Spleen (tissue), 11 donors: ENCODE data around the gene ZNF496. TPM values are rescaled to one million over a fixed set of nuclear protein-coding genes. Genes with fewer than 3 reads are reported as not detected.

Source experiments
- DNase-seq: peaks from one replicate; pipeline ENCODE4 v3.0.0-alpha.2; 2020
- H3K27ac ChIP-seq, 8 donors: fragments of 200-600 bp; sonication (generic) in 7 of 8; 1 replicate in 4 of 8; 2 replicates in 4 of 8; pipeline versions ENCODE4 v1.5.0 to v1.8.0; 2016 to 2021; ENCODE audit warnings: inconsistent platforms in 4 of 8, mild to moderate bottlenecking in 4 of 8, moderate library complexity in 1 of 8
- H3K27me3 ChIP-seq, 7 donors: fragments of 200-600 bp; sonication (generic) in 6 of 7; replicated peaks in 1 of 7; 1 replicate in 4 of 7; 2 replicates in 3 of 7; pipeline versions ENCODE4 v1.5.0 to v1.8.0; 2016 to 2021; ENCODE audit warnings: inconsistent platforms in 3 of 7, mild to moderate bottlenecking in 1 of 7
- H3K36me3 ChIP-seq, 6 donors: fragments of 200-600 bp; sonication (generic) in 5 of 6; 1 replicate in 4 of 6; 2 replicates in 2 of 6; pipeline versions ENCODE4 v1.5.0 to v1.8.0; 2016 to 2021; ENCODE audit warnings: inconsistent platforms in 2 of 6
- H3K4me1 ChIP-seq, 6 donors: fragments of 200-600 bp; sonication (generic) in 5 of 6; 1 replicate in 3 of 6; 2 replicates in 3 of 6; pipeline versions ENCODE4 v1.5.0 to v1.8.0; 2016 to 2021; ENCODE audit warnings: inconsistent platforms in 3 of 6
- H3K4me3 ChIP-seq, 8 donors: fragments of 200-600 bp; sonication (generic) in 7 of 8; 1 replicate in 4 of 8; 2 replicates in 4 of 8; pipeline versions ENCODE4 v1.5.0 to v1.8.0; 2016 to 2021; ENCODE audit warnings: inconsistent platforms in 4 of 8, mild to moderate bottlenecking in 4 of 8, moderate library complexity in 2 of 8
- H3K9me3 ChIP-seq, 8 donors: fragments of 200-600 bp; sonication (generic) in 7 of 8; 1 replicate in 4 of 8; 2 replicates in 4 of 8; pipeline versions ENCODE4 v1.5.0 to v1.8.0; 2016 to 2021; ENCODE audit warnings: inconsistent platforms in 4 of 8
- POLR2A ChIP-seq, 3 donors: fragments of 450-650 bp; IDR thresholded peaks; one replicate each; pipeline ENCODE4 v1.5.1; 2017; ENCODE audit warnings: antibody characterized with exemption in 3 of 3, mild to moderate bottlenecking in 1 of 3
- POLR2AphosphoS5 ChIP-seq, 3 donors: sonication (generic); formaldehyde crosslinking; IDR thresholded peaks; one replicate each; pipeline ENCODE4 v1.5.1; 2017; ENCODE audit warnings: antibody characterized with exemption in 3 of 3
- WGBS, 5 donors: extraction: QIAGEN DNeasy Blood & Tissue Kit in 3 of 5; methylation state at CpG; one replicate each; pipeline versions ENCODE4 v1.1.5 to v1.1.7; 2013 to 2018; 5-methylcytosine and 5-hydroxymethylcytosine counted together
- intact Hi-C: fragments of 100-400 bp; cut with DNase I; formaldehyde crosslinking; loops from one replicate; pipeline ENCODE4 v1.15.0; 2023; ENCODE audit warnings: low total_unique reads
- polyA plus RNA-seq, 3 donors: library from polyadenylated mRNA; stranded (reverse); fragments of 200-250 nt; gene quantifications; one replicate each; pipeline ENCODE4 v1.2.1, GENCODE V29; 2013
- total RNA-seq, 7 donors: library from RNA; depleted of rRNA in 3 of 7; stranded (reverse); fragments of >200 nt in 3 of 7; fragmentation: NEBNext Ultra II Directional in 4 of 7; extraction: Animal tissue kit (Norgen Biotek cat#: 25700) in 4 of 7; gene quantifications; one replicate each; pipeline versions ENCODE4 v1.1.0 to v1.2.1, GENCODE V29; 2016 to 2021
- TF ChIP-seq, protein P1 (sequence below), 11 experiments: fragments of 200-600 bp in 7 of 11; fragments of 450-650 bp in 4 of 11; sonication (generic) in 4 of 11; IDR thresholded peaks in 8 of 11; conservative IDR thresholded peaks in 3 of 11; 1 replicate in 7 of 11; 2 replicates in 4 of 11; pipeline versions ENCODE4 v1.4.0 to v1.8.0; 2016 to 2021; ENCODE audit warnings: antibody characterized with exemption in 11 of 11, inconsistent platforms in 4 of 11, mild to moderate bottlenecking in 1 of 11
- donor health status: healthy with polysubstance abuse.
- donor health status: DM: no; HTN: no; CAD: no; lungs with moderate emphysema.
- donor health status: DM: no; HTN: no; CAD: no.
- donor health status: Bipolar disorder and iron deficiency.
- donor health status: healthy.
- donor health status: DM: no; HTN: no; CAD: no.
- donor health status: DM: yes; HTN: yes; CAD: no.

Gene ZNF496
- total and polyA plus RNA-seq, 10 donors, result 5.7 to 45.4 (median 26.7) TPM

DNA sequence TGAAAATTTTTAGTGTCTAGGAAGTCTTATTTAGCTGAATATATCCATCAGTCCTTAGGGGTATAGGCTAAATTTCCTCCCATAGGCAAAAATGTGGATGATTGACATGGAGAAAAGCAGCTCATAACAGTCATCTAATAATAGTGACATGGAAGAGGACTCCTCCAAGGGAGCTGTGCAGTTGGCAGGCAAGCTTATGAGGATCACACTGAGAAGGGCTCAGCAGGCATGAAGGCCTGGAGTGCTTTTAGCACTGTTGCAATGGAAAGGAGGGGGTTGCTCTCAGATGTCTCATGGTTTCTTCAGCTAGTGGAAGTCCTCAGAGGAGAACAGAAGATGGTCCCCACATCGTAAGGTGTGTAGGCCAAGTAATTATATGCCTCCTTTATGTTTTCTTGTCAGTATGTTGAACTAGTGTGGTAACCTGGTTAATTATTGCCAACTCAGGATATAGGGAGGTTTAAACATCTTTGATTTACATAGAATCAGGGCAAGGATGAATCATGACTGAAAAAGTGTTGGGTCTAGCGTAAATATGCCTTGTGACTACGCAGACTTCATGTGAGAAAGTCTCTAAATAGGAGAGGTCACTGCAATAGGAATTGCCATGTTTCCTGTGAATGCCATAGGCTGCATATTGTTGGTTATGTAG is 56.9 kb downstream of the ZNF496 start:
- Histone ChIP-seq H3K4me1 (no peaks in the 10 kb centered on the region), H3K36me3 (no peaks in the 10 kb centered on the region), H3K4me3 (no peak overlapping the region), H3K27me3 (no peaks in the 10 kb centered on the region), H3K9me3 (peaks cover 0 to 33% (median 17%) of the 10 kb centered on the region in 8 donors), H3K27ac (no peak overlapping the region)
- 85 to 91% (median 87%) methylated on average over 3 of the region's 3 CpGs for WGBS, 5 donors
- no peak for TF ChIP-seq POLR2A (IDR thresholded peaks at IDR 0.05)
- no peak for TF ChIP-seq POLR2AphosphoS5 (IDR thresholded peaks at IDR 0.05)
- TF ChIP-seq, protein P1, sequence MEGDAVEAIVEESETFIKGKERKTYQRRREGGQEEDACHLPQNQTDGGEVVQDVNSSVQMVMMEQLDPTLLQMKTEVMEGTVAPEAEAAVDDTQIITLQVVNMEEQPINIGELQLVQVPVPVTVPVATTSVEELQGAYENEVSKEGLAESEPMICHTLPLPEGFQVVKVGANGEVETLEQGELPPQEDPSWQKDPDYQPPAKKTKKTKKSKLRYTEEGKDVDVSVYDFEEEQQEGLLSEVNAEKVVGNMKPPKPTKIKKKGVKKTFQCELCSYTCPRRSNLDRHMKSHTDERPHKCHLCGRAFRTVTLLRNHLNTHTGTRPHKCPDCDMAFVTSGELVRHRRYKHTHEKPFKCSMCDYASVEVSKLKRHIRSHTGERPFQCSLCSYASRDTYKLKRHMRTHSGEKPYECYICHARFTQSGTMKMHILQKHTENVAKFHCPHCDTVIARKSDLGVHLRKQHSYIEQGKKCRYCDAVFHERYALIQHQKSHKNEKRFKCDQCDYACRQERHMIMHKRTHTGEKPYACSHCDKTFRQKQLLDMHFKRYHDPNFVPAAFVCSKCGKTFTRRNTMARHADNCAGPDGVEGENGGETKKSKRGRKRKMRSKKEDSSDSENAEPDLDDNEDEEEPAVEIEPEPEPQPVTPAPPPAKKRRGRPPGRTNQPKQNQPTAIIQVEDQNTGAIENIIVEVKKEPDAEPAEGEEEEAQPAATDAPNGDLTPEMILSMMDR (IDR thresholded peaks at IDR 0.05 in 8 of 11, conservative IDR thresholded peaks at IDR 0.05 in 3 of 11), result no peak
- no peak for DNase-seq
- intact Hi-C loops, result no loop called here

DNA sequence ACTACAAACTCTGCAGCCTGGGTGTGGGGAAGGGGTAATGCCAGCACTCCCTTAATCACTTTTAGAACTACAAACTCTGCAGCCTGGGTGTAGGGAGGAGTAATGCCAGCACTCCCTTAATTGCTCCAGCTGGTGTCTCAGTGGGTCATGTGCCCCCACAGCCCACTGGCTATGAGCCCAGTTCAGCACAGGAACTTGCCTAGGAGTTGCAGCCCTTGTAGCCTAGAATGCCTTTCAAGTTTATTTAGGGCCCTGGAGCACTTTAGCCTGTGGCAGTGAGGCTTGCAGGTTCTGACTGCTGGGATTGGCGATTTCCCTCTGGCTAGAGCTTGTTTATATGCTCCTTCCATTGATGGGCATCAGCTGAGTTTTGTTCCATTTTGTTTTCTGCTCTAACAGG is 58.7 kb downstream of the ZNF496 start:
- TF ChIP-seq POLR2AphosphoS5 (IDR thresholded peaks at IDR 0.05), result no peak
- TF ChIP-seq POLR2A (IDR thresholded peaks at IDR 0.05), result no peak
- TF ChIP-seq, protein P1 (IDR thresholded peaks at IDR 0.05 in 8 of 11, conservative IDR thresholded peaks at IDR 0.05 in 3 of 11), result no peak
- no peak for DNase-seq
- no peaks in the 10 kb centered on the region for H3K36me3 ChIP-seq
- intact Hi-C loops, result no loop called here
- peaks cover 0 to 41% (median 20%) of the 10 kb centered on the region in 8 donors for H3K9me3 ChIP-seq
- no peaks in the 10 kb centered on the region for H3K4me1 ChIP-seq
- no peak overlapping the region for H3K27ac ChIP-seq
- WGBS, 5 donors, result 62 to 86% (median 80%) methylated on average over 1 of the region's 1 CpG
- H3K4me3 ChIP-seq, result no peak overlapping the region
- H3K27me3 ChIP-seq, result no peaks in the 10 kb centered on the region

DNA sequence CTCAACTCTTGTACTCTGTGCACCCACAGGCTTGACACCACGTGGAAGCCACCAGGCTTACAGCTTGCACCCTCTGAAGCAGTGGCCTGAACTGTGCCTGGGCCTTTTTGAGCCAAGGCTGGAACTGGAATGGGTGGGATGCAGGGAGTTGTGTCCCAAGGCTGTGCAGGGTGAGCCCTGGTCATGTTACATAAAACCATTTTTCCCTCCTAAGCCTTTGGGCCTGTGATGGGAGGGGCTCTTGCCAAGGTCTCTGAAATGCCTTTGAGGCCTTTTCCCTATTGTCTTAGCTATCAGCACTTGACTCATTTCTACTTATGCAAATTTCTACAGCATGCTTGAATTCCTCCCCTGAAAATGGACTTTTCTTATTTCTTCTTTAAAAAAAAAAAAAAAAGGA is 61.7 kb downstream of the ZNF496 start:
- 59 to 72% (median 67%) methylated on average over 1 of the region's 1 CpG; no CpG with 5 or more reads in 2 of the 5 donors for WGBS, 5 donors
- DNase-seq, result no peak

DNA sequence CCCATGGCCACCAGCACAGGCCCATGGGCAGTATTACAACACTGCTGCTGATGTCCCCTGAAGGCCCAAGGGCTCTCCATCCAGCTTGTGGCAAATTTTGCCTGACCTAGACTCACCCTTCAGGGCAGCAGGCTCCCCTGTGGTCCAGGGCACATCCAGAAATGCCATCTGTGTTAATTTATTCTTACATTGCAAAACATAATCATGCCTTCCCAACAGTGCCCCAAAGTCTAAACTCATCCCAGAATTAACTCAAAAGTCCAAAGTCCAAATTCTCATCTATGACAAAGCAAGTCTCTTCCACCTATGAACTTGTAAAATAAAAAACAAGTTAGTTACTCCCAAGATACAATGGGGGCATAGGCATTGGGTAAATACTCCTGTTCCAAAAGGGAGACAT is 62.5 kb downstream of the ZNF496 start:
- intact Hi-C loops, result no loop called here
- DNase-seq, result no peak
- Histone ChIP-seq H3K27me3 (no peaks in the 10 kb centered on the region), H3K36me3 (no peaks in the 10 kb centered on the region), H3K4me1 (no peaks in the 10 kb centered on the region), H3K27ac (no peak overlapping the region), H3K9me3 (peaks cover 0 to 59% (median 30%) of the 10 kb centered on the region in 8 donors), H3K4me3 (no peak overlapping the region)
- no peak for TF ChIP-seq POLR2AphosphoS5 (IDR thresholded peaks at IDR 0.05)

More for the DNA sequence above, 61.7 kb downstream of the ZNF496 start:
- intact Hi-C loops, result no loop called here
- TF ChIP-seq POLR2AphosphoS5 (IDR thresholded peaks at IDR 0.05), result no peak
- no peak for TF ChIP-seq POLR2A (IDR thresholded peaks at IDR 0.05)
- TF ChIP-seq, protein P1 (IDR thresholded peaks at IDR 0.05 in 8 of 11, conservative IDR thresholded peaks at IDR 0.05 in 3 of 11), result no peak
- no peaks in the 10 kb centered on the region for H3K27me3 ChIP-seq
- H3K36me3 ChIP-seq, result no peaks in the 10 kb centered on the region
- H3K9me3 ChIP-seq, result peaks cover 0 to 50% (median 27%) of the 10 kb centered on the region in 8 donors
- no peaks in the 10 kb centered on the region for H3K4me1 ChIP-seq
- no peak overlapping the region for H3K4me3 ChIP-seq
- no peak overlapping the region for H3K27ac ChIP-seq
